H7 (cell line): ENCODE data around the gene SEMA4D. TPM values are rescaled to one million over a fixed set of nuclear protein-coding genes. Genes with fewer than 3 reads are reported as not detected.
A peak's percentile ranks its signal among the peaks of the same experiment; 100 is the strongest.

Experiments used
- DNase-seq: peaks from one replicate; pipeline ENCODE4 v3.0.0; 2012
- H3K27me3 ChIP-seq: 2 replicates; pipeline ENCODE4 v1.6.0; 2011; ENCODE audit warnings: mild to moderate bottlenecking, low read length; ENCODE audit not compliant: control insufficient read depth, insufficient read depth
- H3K36me3 ChIP-seq: replicated peaks from 2 replicates; pipeline ENCODE4 v1.5.1; 2011; ENCODE audit warnings: low read length; ENCODE audit not compliant: control insufficient read depth, insufficient read depth
- H3K4me3 ChIP-seq: 2 replicates; pipeline ENCODE4 v1.5.1; 2011; ENCODE audit warnings: low read depth, mild to moderate bottlenecking, control low read depth, low read length, moderate library complexity; ENCODE audit not compliant: insufficient read depth
- total RNA-seq: library from RNA; depleted of rRNA; stranded (reverse); fragments of >200 nt; shearing (Covaris generic); gene quantifications from 2 replicates; pipeline ENCODE4 v1.2.3, GENCODE V29; 2014

The SEMA4D gene
- total RNA-seq, 1 experiment from 2014 or later: 17.0 TPM

DNA sequence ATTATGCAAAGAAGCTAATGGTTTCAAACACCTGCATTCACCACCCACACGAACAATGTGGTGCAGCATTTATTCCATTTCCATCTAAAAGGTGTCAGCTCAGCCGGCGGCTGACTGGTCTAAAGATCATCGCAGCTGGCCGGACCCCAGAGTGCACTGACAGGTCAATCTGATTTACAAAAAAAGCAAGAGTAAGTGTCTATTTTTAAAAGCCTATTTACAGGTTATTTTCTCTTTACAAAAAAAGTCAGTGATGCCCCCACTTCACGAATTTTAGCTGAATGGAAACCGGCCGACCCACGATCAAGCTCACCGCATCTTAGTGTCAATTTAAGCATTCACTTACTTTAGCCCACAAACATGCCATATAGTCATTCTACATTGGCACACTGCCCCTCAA lies 58.3 kb downstream of the SEMA4D start:
- Histone ChIP-seq H3K36me3 (no peaks in the 10 kb centered on the region; the same call in 1 of the 2 replicates), H3K4me3 (no peak overlapping the region), H3K27me3 (no peaks in the 10 kb centered on the region)
- DNase-seq: no peak

DNA sequence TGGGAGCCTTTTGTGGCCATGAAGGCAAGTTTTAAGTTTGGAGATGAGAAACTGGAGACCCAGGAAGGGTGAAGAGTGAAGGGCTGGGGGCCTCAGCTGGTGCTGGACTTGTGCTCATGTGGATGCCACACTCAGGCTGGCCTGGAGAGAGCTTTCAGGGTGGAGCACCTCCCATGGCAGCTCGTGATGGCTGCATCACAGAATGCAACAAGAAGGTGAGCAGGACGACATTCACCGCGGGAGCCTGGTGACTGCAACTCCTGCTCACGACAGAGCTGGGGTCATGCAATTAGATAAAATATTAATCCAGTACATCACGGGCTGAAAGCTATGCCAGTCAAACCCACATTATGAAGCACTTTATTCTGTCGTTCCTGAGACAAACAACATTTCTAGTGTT lies 59.7 kb downstream of the SEMA4D start:
- Histone ChIP-seq H3K36me3 (no peaks in the 10 kb centered on the region; the same call in 1 of the 2 replicates), H3K27me3 (no peaks in the 10 kb centered on the region), H3K4me3 (no peak overlapping the region)
- no peak for DNase-seq

DNA sequence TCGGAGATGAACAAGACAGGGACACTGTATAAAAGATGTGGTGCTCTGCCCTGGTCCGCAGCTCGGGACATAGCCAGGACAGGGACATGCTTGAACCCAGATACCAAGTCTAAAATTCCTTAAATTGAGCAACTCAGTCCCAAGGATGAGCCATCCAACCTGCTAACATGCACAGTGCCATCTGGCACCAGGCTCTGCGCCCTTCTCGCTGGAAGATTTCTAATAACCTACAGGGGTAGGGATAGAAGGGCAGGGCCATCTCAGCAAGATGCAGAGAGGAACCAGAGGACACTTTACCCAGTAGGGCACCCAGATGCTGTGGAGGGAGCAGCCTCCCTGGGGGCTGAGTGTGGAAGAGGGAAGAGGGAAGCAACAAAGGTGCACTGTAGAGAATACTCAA lies 60.1 kb downstream of the SEMA4D start:
- DNase-seq: no peak
- Histone ChIP-seq H3K4me3 (no peak overlapping the region), H3K27me3 (no peaks in the 10 kb centered on the region)

DNA sequence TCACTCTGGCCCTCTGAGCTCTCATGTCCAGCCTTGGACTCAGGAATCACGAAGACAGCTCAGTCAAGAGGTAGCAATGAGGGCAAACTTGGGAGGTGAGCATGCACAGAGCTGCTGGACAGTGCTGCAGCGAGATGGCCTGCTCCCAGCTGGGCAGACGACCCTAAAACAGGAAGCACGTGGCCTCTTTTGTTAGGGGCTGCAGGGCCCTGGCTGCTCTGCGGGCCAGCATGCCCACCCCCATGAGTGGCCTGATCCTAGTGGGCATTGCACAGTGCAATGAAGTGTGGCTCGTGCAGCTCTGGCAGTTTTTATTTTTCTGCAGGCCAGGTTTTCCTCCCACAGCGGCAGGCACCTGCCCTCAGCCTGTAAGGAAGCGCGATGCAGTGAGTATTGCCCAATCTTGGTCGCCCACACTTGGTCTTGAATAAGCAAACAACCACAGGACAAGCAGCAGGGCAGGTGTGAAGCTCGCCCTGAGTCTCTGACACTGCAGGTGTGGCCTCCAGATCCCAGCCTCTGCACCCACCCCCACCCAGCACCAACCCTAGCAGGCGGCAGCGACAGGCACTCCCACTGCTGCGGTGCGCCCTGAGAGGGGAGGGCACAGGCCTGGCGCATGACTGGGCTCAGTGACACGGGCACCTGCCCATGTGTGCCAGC lies 60.8 kb downstream of the SEMA4D start:
- DNase-seq: peak; percentile 55
- Histone ChIP-seq H3K27me3 (no peaks in the 10 kb centered on the region), H3K4me3 (no peak overlapping the region), H3K36me3 (no peaks in the 10 kb centered on the region; the same call in 1 of the 2 replicates)

More for the DNA sequence above, 60.1 kb downstream of the SEMA4D start:
- no peaks in the 10 kb centered on the region; the same call in 1 of the 2 replicates for H3K36me3 ChIP-seq

DNA sequence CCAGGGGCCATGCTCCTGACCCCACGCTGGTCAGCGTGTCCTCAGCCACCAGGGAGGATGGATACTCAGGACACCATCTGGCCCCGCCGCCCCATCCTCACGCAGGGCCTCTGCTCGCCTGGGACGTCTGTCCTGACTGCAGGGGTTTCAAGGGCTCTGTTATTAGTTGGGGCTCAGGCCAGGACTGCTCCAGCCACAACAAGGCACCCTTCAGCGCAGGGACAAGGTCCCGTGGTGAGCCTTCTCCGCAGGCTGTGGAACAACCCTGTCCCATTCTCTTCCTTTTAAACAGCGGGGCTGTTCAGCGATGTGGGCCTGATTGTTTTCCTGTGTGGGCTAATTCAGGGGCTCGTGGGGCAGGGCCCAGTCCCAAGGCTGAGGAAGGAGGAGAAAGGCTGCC lies 61.6 kb downstream of the SEMA4D start:
- peak; percentile 62 for DNase-seq
- H3K36me3 ChIP-seq: no peaks in the 10 kb centered on the region; the same call in 1 of the 2 replicates
- no peaks in the 10 kb centered on the region for H3K27me3 ChIP-seq
- no peak overlapping the region for H3K4me3 ChIP-seq

DNA sequence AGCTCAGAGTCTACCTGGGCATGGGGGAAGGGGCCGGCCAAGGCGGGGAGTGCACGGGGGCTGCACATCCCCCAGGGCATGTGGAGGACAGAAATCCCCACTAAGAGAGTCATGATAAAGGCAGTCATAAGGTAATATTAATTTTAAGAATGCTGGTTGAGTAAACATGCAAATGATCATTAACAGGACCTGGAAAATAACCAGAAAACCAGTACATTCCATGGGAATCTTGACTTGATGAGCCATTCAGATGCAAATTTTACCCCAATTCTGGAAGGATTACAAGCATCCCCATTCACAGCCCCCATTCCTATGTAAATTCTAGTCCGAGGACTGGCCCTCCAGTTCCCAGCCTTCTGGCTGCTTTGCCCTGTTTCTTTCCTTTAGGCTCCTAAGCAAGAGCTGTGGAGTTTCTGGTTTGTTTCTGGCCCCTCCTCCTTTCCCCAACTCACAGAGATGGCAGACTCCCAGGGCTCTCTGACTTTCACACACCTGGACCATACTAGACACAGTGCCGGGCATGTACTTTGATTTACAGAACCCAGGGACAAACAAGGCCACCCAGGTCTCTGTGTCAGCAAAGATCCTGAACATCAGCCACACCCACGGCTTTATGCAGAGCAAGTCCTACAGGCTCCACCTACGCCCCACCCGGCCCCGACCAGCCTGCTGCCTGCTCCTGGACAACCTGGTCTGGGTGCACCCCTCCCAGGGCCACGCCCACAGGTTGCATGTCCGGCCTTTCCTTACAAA lies 62.7 kb downstream of the SEMA4D start:
- DNase-seq: peak; percentile 93
- Histone ChIP-seq H3K27me3 (no peaks in the 10 kb centered on the region), H3K36me3 (no peaks in the 10 kb centered on the region), H3K4me3 (no peak overlapping the region)

DNA sequence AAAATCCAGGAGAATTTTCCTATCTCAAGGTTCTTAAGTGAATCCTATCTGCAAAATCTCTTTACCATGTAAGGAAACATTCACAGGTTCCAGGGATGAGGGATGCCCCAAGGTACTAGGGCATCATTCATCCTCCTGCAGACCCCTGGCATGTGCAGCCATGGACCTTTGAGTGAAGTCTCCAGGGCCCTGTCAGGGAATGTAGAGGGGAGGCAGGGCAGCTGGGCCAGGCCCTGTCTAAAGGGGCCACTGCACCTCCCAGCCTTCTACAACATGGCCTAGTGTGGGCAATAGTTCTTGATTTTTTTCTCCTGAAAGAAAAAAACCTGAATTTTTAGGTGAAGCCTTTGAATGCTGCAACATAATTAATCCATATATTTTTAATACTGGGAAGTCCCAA lies 63.3 kb downstream of the SEMA4D start:
- H3K4me3 ChIP-seq: no peak overlapping the region
- peak; percentile 70 for DNase-seq
- H3K36me3 ChIP-seq: no peaks in the 10 kb centered on the region
- no peaks in the 10 kb centered on the region for H3K27me3 ChIP-seq

DNA sequence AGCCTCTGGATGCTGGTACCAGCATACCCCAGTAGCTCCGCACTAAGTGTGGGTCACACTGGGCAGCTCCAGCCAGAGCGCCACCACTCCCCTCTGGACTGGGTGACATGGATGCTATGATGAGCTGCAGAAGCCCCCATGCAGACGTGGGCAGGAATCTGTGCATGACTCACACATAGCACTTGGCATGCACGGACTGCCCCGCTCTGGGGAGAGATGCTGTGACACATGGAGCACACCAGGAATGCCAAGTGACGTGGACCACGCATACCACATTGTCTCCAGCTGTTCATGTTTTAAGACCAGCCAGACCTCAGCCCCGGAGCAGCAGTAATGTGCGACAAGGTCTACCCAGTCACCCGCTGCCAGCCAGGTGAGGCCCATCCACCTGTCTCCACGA lies 64.1 kb downstream of the SEMA4D start:
- Histone ChIP-seq H3K36me3 (no peaks in the 10 kb centered on the region), H3K27me3 (no peaks in the 10 kb centered on the region), H3K4me3 (no peak overlapping the region)
- no peak for DNase-seq

DNA sequence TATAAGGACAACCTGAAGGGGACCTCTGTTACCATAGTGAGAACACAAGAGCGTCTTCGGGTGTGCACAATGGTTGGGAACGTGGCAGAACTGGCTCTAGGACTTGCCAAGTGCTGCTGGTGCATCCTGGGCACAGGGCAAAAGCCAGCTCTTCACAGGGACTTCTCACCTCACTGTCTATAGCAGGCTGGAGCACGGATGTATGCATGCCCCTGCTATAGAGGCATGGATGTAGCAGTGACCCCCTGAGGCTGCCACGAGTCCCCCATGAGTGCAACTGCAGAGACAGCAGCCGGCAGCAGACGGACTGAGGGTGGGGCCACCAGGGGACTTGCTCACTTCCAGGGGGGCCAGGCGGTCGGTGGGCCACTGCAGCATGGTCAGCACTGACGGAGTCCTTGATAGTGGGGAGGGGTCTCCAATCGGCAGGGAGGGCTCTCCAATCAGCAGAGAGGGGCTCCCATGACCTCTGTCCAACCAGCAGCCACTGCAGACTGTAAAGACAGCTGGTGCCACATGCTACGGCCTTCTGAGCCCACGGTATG lies 64.9 kb downstream of the SEMA4D start:
- no peak for DNase-seq
- Histone ChIP-seq H3K36me3 (no peaks in the 10 kb centered on the region), H3K27me3 (no peaks in the 10 kb centered on the region), H3K4me3 (no peak overlapping the region)

DNA sequence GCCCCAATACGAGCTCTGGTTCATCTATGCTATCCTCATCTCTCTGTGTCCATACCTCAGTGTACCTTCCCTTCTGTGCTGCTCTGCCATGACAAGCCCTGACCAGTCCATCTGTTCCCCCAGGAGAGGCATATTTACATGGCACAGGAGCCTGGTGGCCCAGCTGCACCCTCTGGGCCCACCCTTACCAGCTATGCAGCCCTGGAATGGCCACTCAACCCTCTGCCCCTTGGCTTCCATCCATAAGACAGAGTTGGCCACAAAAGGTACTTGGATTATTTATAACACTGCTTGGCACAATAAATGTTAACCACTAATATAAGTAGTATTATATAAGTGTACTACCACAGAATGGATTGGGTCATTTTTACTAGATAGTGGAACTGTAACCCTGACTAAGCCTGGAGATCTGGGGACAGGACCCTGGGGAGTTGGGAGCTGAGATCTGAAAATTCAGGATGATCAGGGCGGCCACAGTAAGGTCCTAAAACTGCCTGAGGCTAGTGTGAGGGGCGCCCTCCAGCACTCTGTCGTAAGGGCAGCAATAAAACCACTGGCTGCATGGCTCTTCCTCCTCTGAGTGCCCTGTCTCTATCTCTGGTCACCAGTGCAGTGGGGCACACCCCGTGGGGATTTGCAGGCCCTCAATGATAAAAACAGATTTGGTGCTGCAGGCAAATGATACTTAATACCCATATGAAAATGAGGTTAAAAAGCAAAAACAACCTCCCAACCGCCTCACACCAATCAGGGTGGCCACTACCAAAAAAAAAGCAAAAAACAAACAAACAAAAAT lies 65.8 kb downstream of the SEMA4D start:
- no peak overlapping the region for H3K4me3 ChIP-seq
- no peaks in the 10 kb centered on the region for H3K27me3 ChIP-seq
- H3K36me3 ChIP-seq: no peaks in the 10 kb centered on the region
- DNase-seq: no peak

DNA sequence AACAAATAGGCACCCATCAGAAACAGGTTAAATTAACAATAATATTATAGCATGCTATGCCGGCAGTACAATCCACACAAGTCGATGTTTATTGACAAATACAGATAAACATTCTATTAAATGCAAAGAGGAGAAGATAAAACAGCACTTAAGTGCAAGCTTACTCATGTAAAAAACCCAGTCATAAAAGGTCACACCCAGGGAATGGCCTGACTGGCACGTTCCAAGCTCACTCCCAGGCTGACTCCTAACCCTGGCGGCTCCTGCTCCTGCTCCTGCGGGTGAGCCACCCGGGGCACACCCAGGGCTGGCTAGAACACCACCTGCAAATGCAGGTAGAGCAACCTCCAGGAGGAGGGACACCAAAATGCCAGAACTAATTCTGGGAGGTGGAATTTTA lies 66.9 kb downstream of the SEMA4D start:
- H3K27me3 ChIP-seq: no peaks in the 10 kb centered on the region
- H3K4me3 ChIP-seq: no peak overlapping the region
- H3K36me3 ChIP-seq: no peaks in the 10 kb centered on the region
- DNase-seq: no peak

DNA sequence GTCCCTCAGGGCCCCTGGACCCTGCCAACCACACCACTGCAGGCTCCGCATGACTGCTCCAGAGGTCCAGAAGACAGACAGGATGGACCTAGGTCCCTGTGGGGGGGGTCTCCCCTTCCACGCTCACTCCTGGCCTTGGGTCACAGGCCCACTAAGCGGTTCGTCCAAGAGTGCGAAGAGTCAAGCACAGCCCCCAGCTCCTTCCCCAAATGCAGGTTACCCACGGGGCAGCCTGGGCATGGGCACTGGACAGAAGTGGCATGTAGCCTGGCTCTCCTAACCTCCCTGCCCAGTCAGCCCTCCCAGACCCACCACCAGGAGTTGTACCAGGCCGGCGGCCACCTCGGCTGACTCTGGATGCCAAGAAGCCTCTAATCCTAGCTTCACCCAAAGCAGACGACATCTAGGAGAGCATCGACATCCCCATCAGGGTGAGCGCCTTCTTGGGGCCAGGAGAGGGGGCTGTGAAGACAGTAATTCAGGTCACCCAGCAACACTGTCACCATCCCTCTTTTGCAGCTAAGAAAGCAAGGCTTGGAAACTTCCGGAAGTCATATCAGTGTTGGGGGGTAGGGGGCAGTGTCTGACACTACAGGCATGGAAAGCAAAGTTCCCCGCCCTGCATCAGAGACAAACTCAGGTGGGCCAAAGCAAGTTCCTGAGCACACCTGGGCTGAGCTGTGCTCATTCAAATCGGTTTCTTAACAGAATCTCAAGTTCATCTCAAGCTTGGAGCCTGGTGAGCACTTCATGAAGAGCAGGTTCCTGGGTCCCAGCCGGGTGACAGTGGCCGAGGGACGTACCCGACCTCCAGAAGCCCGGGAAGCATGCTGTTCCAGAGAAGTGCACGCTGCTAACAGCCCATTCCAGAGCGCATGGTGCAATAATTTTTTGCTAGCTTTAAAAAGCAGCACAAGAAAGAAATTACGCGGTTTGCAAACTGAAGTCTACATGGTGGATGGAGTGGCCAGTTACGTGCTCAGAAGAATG lies 68.7 kb downstream of the SEMA4D start:
- Histone ChIP-seq H3K27me3 (no peaks in the 10 kb centered on the region), H3K36me3 (no peaks in the 10 kb centered on the region), H3K4me3 (no peak overlapping the region)
- peak; percentile 91 for DNase-seq

DNA sequence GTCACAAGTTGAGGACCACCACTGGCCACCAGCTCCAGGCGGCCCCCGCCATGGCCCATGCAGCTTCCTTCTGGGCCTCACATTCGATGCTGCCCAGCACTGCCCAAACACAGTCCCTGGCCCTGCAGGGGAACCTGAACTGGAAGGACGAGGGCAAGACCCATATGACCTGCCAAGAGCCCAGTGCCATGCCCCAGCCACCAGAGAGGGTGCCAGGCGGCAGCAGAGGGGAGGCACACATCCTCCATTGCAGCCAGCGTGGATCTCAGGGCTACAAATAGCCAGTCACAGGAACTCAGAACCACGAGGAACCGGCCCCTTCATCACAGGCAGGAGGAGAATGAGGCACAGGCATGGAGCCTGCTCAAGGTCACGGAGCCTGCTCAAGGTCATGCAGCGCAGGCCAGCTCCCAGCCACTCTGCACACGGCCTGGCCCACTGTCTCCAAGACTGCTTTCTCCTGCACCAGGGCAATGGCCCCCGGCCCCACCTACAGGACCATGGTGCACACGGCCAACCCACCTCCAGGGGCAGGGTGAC lies 69.6 kb downstream of the SEMA4D start:
- no peak overlapping the region for H3K4me3 ChIP-seq
- no peaks in the 10 kb centered on the region for H3K36me3 ChIP-seq
- no peaks in the 10 kb centered on the region for H3K27me3 ChIP-seq
- no peak for DNase-seq
